SK-N-SH (cell line): ENCODE results near the gene RARB. TPM values are rescaled to one million over a fixed set of nuclear protein-coding genes. Genes with fewer than 3 reads are reported as not detected.

Experiments
- CTCF ChIA-PET: fragments of 300-600, 350-600 bp; formaldehyde crosslinking; extraction: SDS; loops from one replicate; lab custom pipeline; 2021; lab: Yijun Ruan, JAX
- POLR2A ChIA-PET: fragments of 350-600 bp; sonication (Branson Sonifier 250); formaldehyde crosslinking; extraction: SDS; loops from one replicate; lab custom pipeline; 2020; ENCODE audit warnings: antibody characterized with exemption, inconsistent platforms; lab: Yijun Ruan, JAX
- DNase-seq: peaks from one replicate; pipeline ENCODE4 v3.0.0; 2012
- H2AFZ ChIP-seq: fragments of 200-600 bp; sonication (generic); 2 replicates; pipeline ENCODE4 v1.8.1; 2016; ENCODE audit warnings: antibody characterized with exemption, mild to moderate bottlenecking, low read depth
- H3F3A ChIP-seq: fragments of 200-600 bp; sonication (generic); replicated peaks from 2 replicates; pipeline ENCODE3; 2016; ENCODE audit warnings: antibody characterized with exemption, mild to moderate bottlenecking; ENCODE audit not compliant: insufficient read depth
- H3K27ac ChIP-seq, 2 experiments: fragments of 200-500 bp in 1 of 2; fragments of 200-600 bp in 1 of 2; sonication (Bioruptor generic) in 1 of 2; sonication (generic), shearing (Covaris generic) in 1 of 2; 2 replicates each; pipeline versions ENCODE4 v1.5.1 to v1.6.1; 2014 to 2016; ENCODE audit warnings: low read depth in 2 of 2, inconsistent platforms in 1 of 2, low read length in 1 of 2, mild to moderate bottlenecking in 1 of 2, mixed read lengths in 1 of 2
- H3K27me3 ChIP-seq: fragments of 200-600 bp; sonication (generic), shearing (Covaris generic); 2 replicates; pipeline ENCODE4 v1.6.1; 2016; ENCODE audit warnings: mixed run types; ENCODE audit not compliant: insufficient read depth
- H3K36me3 ChIP-seq, 2 experiments: fragments of 200-500 bp in 1 of 2; fragments of 200-600 bp in 1 of 2; sonication (Bioruptor generic) in 1 of 2; sonication (generic) in 1 of 2; replicated peaks in 1 of 2; 2 replicates each; pipeline versions ENCODE3 to v1.5.1; 2014 to 2016; ENCODE audit warnings: low read length in 1 of 2, mild to moderate bottlenecking in 1 of 2; ENCODE audit not compliant: insufficient read depth in 2 of 2, control insufficient read depth in 1 of 2
- H3K4me1 ChIP-seq, 2 experiments: fragments of 200-500 bp in 1 of 2; fragments of 200-600 bp in 1 of 2; sonication (Bioruptor generic) in 1 of 2; sonication (generic), shearing (Covaris generic) in 1 of 2; 2 replicates each; pipeline versions ENCODE4 v1.5.1 to v1.6.1; 2014 to 2016; ENCODE audit warnings: low read depth in 1 of 2, low read length in 1 of 2, mixed run types in 1 of 2; ENCODE audit not compliant: insufficient read depth in 2 of 2, control insufficient read depth in 1 of 2
- H3K4me2 ChIP-seq: fragments of 200-600 bp; sonication (generic), shearing (Covaris generic); 2 replicates; pipeline ENCODE4 v1.6.1; 2017; ENCODE audit warnings: mixed run types
- H3K4me3 ChIP-seq, 2 experiments: fragments of 200-500 bp in 1 of 2; fragments of 200-600 bp in 1 of 2; sonication (Bioruptor generic) in 1 of 2; sonication (generic), shearing (Covaris generic) in 1 of 2; 2 replicates each; pipeline versions ENCODE4 v1.5.1 to v1.8.1; 2014 to 2016; ENCODE audit warnings: low read depth in 2 of 2, inconsistent platforms in 1 of 2, low read length in 1 of 2, mild to moderate bottlenecking in 1 of 2, mixed read lengths in 1 of 2, moderate library complexity in 1 of 2
- H3K79me2 ChIP-seq: fragments of 200-600 bp; sonication (generic); 2 replicates; pipeline ENCODE4 v1.8.1; 2017; ENCODE audit warnings: mild to moderate bottlenecking; ENCODE audit not compliant: insufficient read depth
- H3K9ac ChIP-seq: fragments of 200-600 bp; sonication (generic); 2 replicates; pipeline ENCODE4 v1.6.1; 2017; ENCODE audit warnings: mixed run types
- H3K9me2 ChIP-seq: fragments of 200-600 bp; sonication (generic); 2 replicates; pipeline ENCODE4 v1.6.1; 2017; ENCODE audit warnings: mixed run types
- H3K9me3 ChIP-seq: fragments of 200-600 bp; sonication (generic); 2 replicates; pipeline ENCODE4 v1.6.1; 2017; ENCODE audit warnings: mixed run types, mild to moderate bottlenecking, moderate library complexity
- H4K20me1 ChIP-seq: fragments of 200-600 bp; sonication (generic); 2 replicates; pipeline ENCODE4 v1.6.1; 2017; ENCODE audit warnings: mild to moderate bottlenecking, mixed run types; ENCODE audit not compliant: insufficient read depth
- CHD2 ChIP-seq: fragments of 150-350 bp; IDR thresholded peaks from 2 replicates; pipeline ENCODE4 v1.6.1; 2018; ENCODE audit warnings: low read length; ENCODE audit not compliant: partially characterized antibody
- EP300 ChIP-seq, 2 experiments: IDR thresholded peaks; 2 replicates each; pipeline versions ENCODE4 v1.4.0 to v1.6.1; 2012; ENCODE audit warnings: borderline replicate concordance in 1 of 2, low read depth in 1 of 2, low read length in 1 of 2
- FOSL2 ChIP-seq: IDR thresholded peaks from 2 replicates; pipeline ENCODE4 v1.4.0; 2012; ENCODE audit warnings: low read depth, mild to moderate bottlenecking, moderate library complexity, borderline replicate concordance
- FOXJ3 ChIP-seq: sonication (generic); formaldehyde crosslinking; IDR thresholded peaks from 2 replicates; pipeline ENCODE4 v1.5.1; 2020; ENCODE audit warnings: mild to moderate bottlenecking, missing genetic modification reagents
- FOXM1 ChIP-seq: IDR thresholded peaks from 2 replicates; pipeline ENCODE4 v1.4.0; 2012; ENCODE audit warnings: low read depth, mild to moderate bottlenecking
- GABPA ChIP-seq: IDR thresholded peaks from 2 replicates; pipeline ENCODE4 v1.4.0; 2012; ENCODE audit warnings: low read depth, mild to moderate bottlenecking
- GATA2 ChIP-seq: sonication (generic); formaldehyde crosslinking; IDR thresholded peaks from 2 replicates; pipeline ENCODE4 v1.5.0; 2020; ENCODE audit warnings: mild to moderate bottlenecking, missing genetic modification reagents
- JUND ChIP-seq: IDR thresholded peaks from 2 replicates; pipeline ENCODE4 v1.4.0; 2012
- MEF2A ChIP-seq: IDR thresholded peaks from 2 replicates; pipeline ENCODE4 v1.4.0; 2012; ENCODE audit warnings: low read depth, borderline replicate concordance
- NFIC ChIP-seq: IDR thresholded peaks from 2 replicates; pipeline ENCODE4 v1.4.0; 2012; ENCODE audit warnings: borderline replicate concordance
- NRF1 ChIP-seq: IDR thresholded peaks from 2 replicates; pipeline ENCODE4 v1.6.1; 2012; ENCODE audit warnings: low read depth, mild to moderate bottlenecking, low read length
- POLR2AphosphoS5 ChIP-seq: IDR thresholded peaks from 2 replicates; pipeline ENCODE4 v1.6.1; 2012; ENCODE audit warnings: low read depth, low read length
- RAD21 ChIP-seq: IDR thresholded peaks from 2 replicates; pipeline ENCODE4 v1.6.1; 2012; ENCODE audit warnings: mild to moderate bottlenecking, low read length
- REST ChIP-seq: IDR thresholded peaks from 2 replicates; pipeline ENCODE4 v1.6.1; 2012; ENCODE audit warnings: mild to moderate bottlenecking, low read depth, low read length, moderate library complexity
- RXRA ChIP-seq: IDR thresholded peaks from 2 replicates; pipeline ENCODE4 v1.4.0; 2012; ENCODE audit warnings: low read depth, mild to moderate bottlenecking, borderline replicate concordance
- SMC3 ChIP-seq: IDR thresholded peaks from 2 replicates; pipeline ENCODE4 v1.6.1; 2012; ENCODE audit warnings: low read depth, low read length, improper control_type of control experiment
- TAF1 ChIP-seq: IDR thresholded peaks from 2 replicates; pipeline ENCODE4 v1.6.1; 2012; ENCODE audit warnings: low read depth, mild to moderate bottlenecking, low read length, moderate library complexity, borderline replicate concordance
- TEAD4 ChIP-seq: IDR thresholded peaks from 2 replicates; pipeline ENCODE4 v1.4.0; 2012; ENCODE audit warnings: mild to moderate bottlenecking, borderline replicate concordance; ENCODE audit not compliant: insufficient read depth
- USF2 ChIP-seq: fragments of 150-350 bp; IDR thresholded peaks from 2 replicates; pipeline ENCODE4 v1.6.1; 2017; ENCODE audit warnings: antibody characterized with exemption, low read length, low read depth, borderline replicate concordance
- WGBS: methylation state at CpG from one replicate; pipeline ENCODE4 v1.1.6; 2017; ENCODE audit warnings: low lambda C conversion rate; 5-methylcytosine and 5-hydroxymethylcytosine counted together
- polyA plus RNA-seq, 3 experiments: library from polyadenylated mRNA; depleted of rRNA; stranded (reverse); fragments of >200 nt; gene quantifications; 2 replicates each; pipeline ENCODE4 v1.2.3, GENCODE V29; 2012

The RARB gene
- polyA plus RNA-seq, 1 of the 3 experiments (the other 2 are of a cell fraction), result 10.7 TPM

GRCh38 chr3:25547943-25548674 is 120.0 kb downstream of the RARB start (continued):
- no peak for TF ChIP-seq TAF1
- no peak for TF ChIP-seq GABPA

GRCh38 chr3:25548836-25549235 is 120.8 kb downstream of the RARB start:
- Histone ChIP-seq H3K4me2 (no peak overlapping the region), H3K27ac (no peak overlapping the region), H3K27me3 (no peaks in the 10 kb centered on the region), H3K36me3 (no peaks in the 10 kb centered on the region), H4K20me1 (no peaks in the 10 kb centered on the region)
- CTCF ChIA-PET, result interaction anchor here (1.3 to 1.5 kb wide), 2 partner anchors 16 to 17 kb away, joined by 4 read pairs; no protein-coding TSS in a partner anchor
- no peak for TF ChIP-seq FOXJ3 (CRISPR knock-in tag)
- no peak for TF ChIP-seq USF2
- TF ChIP-seq GABPA, result no peak
- TF ChIP-seq NRF1, result no peak
- TF ChIP-seq FOXM1, result no peak
- no peak for TF ChIP-seq POLR2AphosphoS5
- TF ChIP-seq RXRA, result no peak
- TF ChIP-seq JUND, result no peak
- TF ChIP-seq NFIC, result no peak
- no peak for TF ChIP-seq CHD2
- no peak for TF ChIP-seq REST
- no peak for TF ChIP-seq RAD21
- TF ChIP-seq TEAD4, result no peak
- no peak for TF ChIP-seq FOSL2
- no peak for TF ChIP-seq EP300 (IDR thresholded peaks at IDR 0.05; ENCODE audit: borderline replicate concordance in 1 of 2, low read depth in 1 of 2, low read length in 1 of 2)
- no peak for TF ChIP-seq MEF2A
- TF ChIP-seq GATA2 (CRISPR knock-in tag), result no peak
- no peak for TF ChIP-seq SMC3
- TF ChIP-seq, all 33 proteins: peak for 0
- 78% methylated on average over 2 of the region's 2 CpGs for WGBS
- H3K9me3 ChIP-seq, result no peaks in the 10 kb centered on the region
- H3K4me3 ChIP-seq, result no peak overlapping the region
- POLR2A ChIA-PET, result no interaction called here
- DNase-seq, result no peak
- H3K4me1 ChIP-seq, result peaks cover 0 to 6% of the 10 kb centered on the region in 2 experiments; a peak in 2 of 4 replicates
- peaks cover 19% of the 10 kb centered on the region for H3K79me2 ChIP-seq
- H2AFZ ChIP-seq, result no peak overlapping the region
- H3K9ac ChIP-seq, result no peak overlapping the region
- H3K9me2 ChIP-seq, result no peaks in the 10 kb centered on the region
- peaks cover 7% of the 10 kb centered on the region for H3F3A ChIP-seq
